ENCODE results near the gene CHRM1. TPM values are rescaled to one million over a fixed set of nuclear protein-coding genes. Genes with fewer than 3 reads are reported as not detected.

CHRM1 gene, protein sequence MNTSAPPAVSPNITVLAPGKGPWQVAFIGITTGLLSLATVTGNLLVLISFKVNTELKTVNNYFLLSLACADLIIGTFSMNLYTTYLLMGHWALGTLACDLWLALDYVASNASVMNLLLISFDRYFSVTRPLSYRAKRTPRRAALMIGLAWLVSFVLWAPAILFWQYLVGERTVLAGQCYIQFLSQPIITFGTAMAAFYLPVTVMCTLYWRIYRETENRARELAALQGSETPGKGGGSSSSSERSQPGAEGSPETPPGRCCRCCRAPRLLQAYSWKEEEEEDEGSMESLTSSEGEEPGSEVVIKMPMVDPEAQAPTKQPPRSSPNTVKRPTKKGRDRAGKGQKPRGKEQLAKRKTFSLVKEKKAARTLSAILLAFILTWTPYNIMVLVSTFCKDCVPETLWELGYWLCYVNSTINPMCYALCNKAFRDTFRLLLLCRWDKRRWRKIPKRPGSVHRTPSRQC
- not detected in 2 replicates for total RNA-seq

DNA sequence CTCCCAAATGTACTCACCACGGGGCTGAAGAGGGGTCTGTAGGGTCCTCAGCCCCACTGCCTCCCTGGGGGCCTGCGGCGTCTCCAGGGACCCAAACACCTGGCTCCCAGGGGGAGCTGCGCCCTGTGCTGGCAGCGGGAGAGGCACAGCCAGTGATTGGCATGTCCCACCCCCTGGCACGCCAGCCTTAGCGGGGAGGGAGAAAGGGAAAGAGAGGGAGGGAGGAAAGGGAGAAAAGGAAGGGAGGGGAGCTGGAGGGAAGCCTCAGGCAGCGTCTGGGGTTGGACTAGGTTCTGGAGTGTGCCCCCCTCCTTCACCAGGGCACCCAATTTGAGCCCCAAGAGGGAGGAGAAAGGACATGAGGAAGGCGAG, at the start of gene CHRM1:
Gene CHRM1 (minus strand): TSS at position 163 of the 372 bp plus-strand sequence. CDS start 10,263 bp downstream, outside the sequence.

DNA sequence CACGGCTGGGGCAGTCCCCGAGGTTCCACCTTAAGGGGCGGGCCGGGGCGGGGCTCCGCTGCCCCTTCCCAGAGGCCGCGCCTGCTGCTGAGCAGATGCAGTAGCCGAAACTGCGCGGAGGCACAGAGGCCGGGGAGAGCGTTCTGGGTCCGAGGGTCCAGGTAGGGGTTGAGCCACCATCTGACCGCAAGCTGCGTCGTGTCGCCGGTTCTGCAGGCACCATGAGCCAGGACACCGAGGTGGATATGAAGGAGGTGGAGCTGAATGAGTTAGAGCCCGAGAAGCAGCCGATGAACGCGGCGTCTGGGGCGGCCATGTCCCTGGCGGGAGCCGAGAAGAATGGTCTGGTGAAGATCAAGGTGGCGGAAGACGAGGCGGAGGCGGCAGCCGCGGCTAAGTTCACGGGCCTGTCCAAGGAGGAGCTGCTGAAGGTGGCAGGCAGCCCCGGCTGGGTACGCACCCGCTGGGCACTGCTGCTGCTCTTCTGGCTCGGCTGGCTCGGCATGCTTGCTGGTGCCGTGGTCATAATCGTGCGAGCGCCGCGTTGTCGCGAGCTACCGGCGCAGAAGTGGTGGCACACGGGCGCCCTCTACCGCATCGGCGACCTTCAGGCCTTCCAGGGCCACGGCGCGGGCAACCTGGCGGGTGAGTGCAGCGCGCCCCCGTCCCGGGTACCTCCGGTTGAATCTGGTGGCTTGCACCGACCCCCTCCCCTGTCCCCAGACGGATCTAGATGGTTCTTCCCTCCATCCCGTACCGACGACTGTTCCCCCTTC, 40.2 kb downstream of the CHRM1 start, which contains the start of gene SLC3A2:
Gene SLC3A2 (plus strand): TSS at position 94 of the 776 bp plus-strand sequence. CDS start 128 bp downstream, at position 222.

Other genes with a start within 250 kb of the CHRM1 start
- 11.7 and 12.1 TPM in 2 replicates for gene UQCC3, start 249.7 kb downstream of the CHRM1 start, total RNA-seq
- gene LBHD1, start 249.1 kb downstream of the CHRM1 start, total RNA-seq: 2.4 and 3.0 TPM in 2 replicates
- 193 and 199 TPM in 2 replicates for gene UBXN1, start 242.3 kb downstream of the CHRM1 start, total RNA-seq
- 10.6 and 11.7 TPM in 2 replicates for gene LRRN4CL, start 231.8 kb downstream of the CHRM1 start, total RNA-seq
- 58.3 and 73.6 TPM in 2 replicates for gene BSCL2, start 213.9 kb downstream of the CHRM1 start, total RNA-seq
- not detected in 2 replicates for gene GNG3, start 213.7 kb downstream of the CHRM1 start, total RNA-seq
- gene HNRNPUL2, start 193.9 kb downstream of the CHRM1 start, total RNA-seq: 7.3 and 9.7 TPM in 2 replicates
- 34.0 and 37.4 TPM in 2 replicates for gene TTC9C, start 192.9 kb downstream of the CHRM1 start, total RNA-seq
- 9.7 and 12.7 TPM in 2 replicates for gene ZBTB3, start 167.2 kb downstream of the CHRM1 start, total RNA-seq
- 62.2 and 77.1 TPM in 2 replicates for gene POLR2G, start 159.8 kb downstream of the CHRM1 start, total RNA-seq
- gene TAF6L, start 150.0 kb downstream of the CHRM1 start, total RNA-seq: 12.1 and 19.1 TPM in 2 replicates
- 35.7 and 38.4 TPM in 2 replicates for gene TMEM179B, start 134.0 kb downstream of the CHRM1 start, total RNA-seq
- gene TMEM223, start 129.4 kb downstream of the CHRM1 start, total RNA-seq: 12.8 and 16.0 TPM in 2 replicates
- 9.7 and 21.1 TPM in 2 replicates for gene NXF1, start 115.9 kb downstream of the CHRM1 start, total RNA-seq
- 46.2 and 49.9 TPM in 2 replicates for gene STX5, start 89.3 kb downstream of the CHRM1 start, total RNA-seq
- not detected in 2 replicates for gene TEX54, start 88.5 kb downstream of the CHRM1 start, total RNA-seq
- gene WDR74, start 81.8 kb downstream of the CHRM1 start, total RNA-seq: 51.0 and 77.9 TPM in 2 replicates
- 210 and 296 TPM in 2 replicates for gene SLC3A2, start 40.5 kb downstream of the CHRM1 start, total RNA-seq
- gene SLC22A6, start 63.6 kb upstream of the CHRM1 start, total RNA-seq: not detected in 2 replicates
- gene SLC22A8, start 94.5 kb upstream of the CHRM1 start, total RNA-seq: not detected in 2 replicates
- gene SLC22A24, start 222.9 kb upstream of the CHRM1 start, total RNA-seq: not detected in 2 replicates